Measurements from ENCODE around the gene COL28A1. TPM values are rescaled to one million over a fixed set of nuclear protein-coding genes. Genes with fewer than 3 reads are reported as not detected.

The COL28A1 gene
- total and polyA plus RNA-seq, 2 experiments from 2014 or later = 0.31 to 0.70 TPM

DNA sequence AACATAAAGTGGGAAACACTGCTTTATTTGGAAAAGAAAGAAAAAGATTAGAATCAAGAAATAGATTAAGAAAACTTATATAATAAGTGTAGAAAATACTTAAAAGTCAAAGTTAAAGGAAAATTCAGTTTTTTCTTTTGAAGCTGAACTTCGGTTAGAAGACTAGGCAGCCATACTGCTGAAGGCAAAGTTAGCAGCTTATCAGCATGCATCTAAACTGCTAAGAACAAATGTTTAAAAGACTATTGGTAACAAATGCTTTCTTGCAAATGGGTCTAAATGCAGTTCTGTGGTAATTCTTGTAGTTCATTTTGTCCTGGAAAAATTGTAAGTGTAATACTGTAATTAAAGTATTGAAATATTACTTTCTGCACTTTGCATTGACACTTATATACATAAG is 49.0 kb upstream of the COL28A1 start:
- Histone ChIP-seq H3K79me2 (replicated peaks; ENCODE audit: insufficient read depth) (peaks cover 6% of the 10 kb centered on the region; the same call in 1 of the 2 replicates), H3F3A (replicated peaks; ENCODE audit: low read depth) (no peaks in the 10 kb centered on the region), H3K36me3 (ENCODE audit: insufficient read depth) (no peaks in the 10 kb centered on the region), H3K4me2 (no peak overlapping the region), H2AFZ (no peak overlapping the region), H3K4me3 (no peak overlapping the region), H4K20me1 (replicated peaks; ENCODE audit: insufficient read depth) (no peaks in the 10 kb centered on the region), H3K27ac (ENCODE audit: low read depth) (no peak overlapping the region), H3K9me2 (ENCODE audit: insufficient read depth) (no peaks in the 10 kb centered on the region), H3K4me1 (ENCODE audit: insufficient read depth) (no peaks in the 10 kb centered on the region), H3K27me3 (ENCODE audit: insufficient read depth) (no peaks in the 10 kb centered on the region)
- DNase-seq (ENCODE audit: low spot score) (no peak), ATAC-seq (no peak)
- Mint-ChIP-seq H3K4me1 (peaks cover 9% of the 10 kb centered on the region), H3K4me3 (no peak overlapping the region), H3K36me3 (ENCODE audit: low read depth) (peaks cover 12% of the 10 kb centered on the region; the same call in 2 of the 3 replicates), H3K9me3 (no peaks in the 10 kb centered on the region), H3K27me3 (ENCODE audit: insufficient read depth, low read depth, poor library complexity) (no peaks in the 10 kb centered on the region), H3K27ac (no peak overlapping the region)
- TF ChIP-seq, protein P1, sequence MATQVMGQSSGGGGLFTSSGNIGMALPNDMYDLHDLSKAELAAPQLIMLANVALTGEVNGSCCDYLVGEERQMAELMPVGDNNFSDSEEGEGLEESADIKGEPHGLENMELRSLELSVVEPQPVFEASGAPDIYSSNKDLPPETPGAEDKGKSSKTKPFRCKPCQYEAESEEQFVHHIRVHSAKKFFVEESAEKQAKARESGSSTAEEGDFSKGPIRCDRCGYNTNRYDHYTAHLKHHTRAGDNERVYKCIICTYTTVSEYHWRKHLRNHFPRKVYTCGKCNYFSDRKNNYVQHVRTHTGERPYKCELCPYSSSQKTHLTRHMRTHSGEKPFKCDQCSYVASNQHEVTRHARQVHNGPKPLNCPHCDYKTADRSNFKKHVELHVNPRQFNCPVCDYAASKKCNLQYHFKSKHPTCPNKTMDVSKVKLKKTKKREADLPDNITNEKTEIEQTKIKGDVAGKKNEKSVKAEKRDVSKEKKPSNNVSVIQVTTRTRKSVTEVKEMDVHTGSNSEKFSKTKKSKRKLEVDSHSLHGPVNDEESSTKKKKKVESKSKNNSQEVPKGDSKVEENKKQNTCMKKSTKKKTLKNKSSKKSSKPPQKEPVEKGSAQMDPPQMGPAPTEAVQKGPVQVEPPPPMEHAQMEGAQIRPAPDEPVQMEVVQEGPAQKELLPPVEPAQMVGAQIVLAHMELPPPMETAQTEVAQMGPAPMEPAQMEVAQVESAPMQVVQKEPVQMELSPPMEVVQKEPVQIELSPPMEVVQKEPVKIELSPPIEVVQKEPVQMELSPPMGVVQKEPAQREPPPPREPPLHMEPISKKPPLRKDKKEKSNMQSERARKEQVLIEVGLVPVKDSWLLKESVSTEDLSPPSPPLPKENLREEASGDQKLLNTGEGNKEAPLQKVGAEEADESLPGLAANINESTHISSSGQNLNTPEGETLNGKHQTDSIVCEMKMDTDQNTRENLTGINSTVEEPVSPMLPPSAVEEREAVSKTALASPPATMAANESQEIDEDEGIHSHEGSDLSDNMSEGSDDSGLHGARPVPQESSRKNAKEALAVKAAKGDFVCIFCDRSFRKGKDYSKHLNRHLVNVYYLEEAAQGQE (IDR thresholded peaks at IDR 0.05; ENCODE audit: unreplicated experiment) = no peak
- TF ChIP-seq ZNF331 (CRISPR knock-in tag; IDR thresholded peaks at IDR 0.05; ENCODE audit: low read depth) (no peak), CREB1 (CRISPR knock-in tag; IDR thresholded peaks at IDR 0.05; ENCODE audit: low read depth) (no peak), POLR2AphosphoS5 (IDR thresholded peaks at IDR 0.05; ENCODE audit: low read depth) (no peak), ZNF114 (CRISPR knock-in tag; IDR thresholded peaks at IDR 0.05) (no peak), EZH2 (IDR thresholded peaks at IDR 0.05; ENCODE audit: low read depth, unreplicated experiment) (no peak), NANOG (IDR thresholded peaks at IDR 0.05; ENCODE audit: borderline replicate concordance) (no peak), JUNB (IDR thresholded peaks at IDR 0.05; ENCODE audit: unreplicated experiment) (no peak), STAT1 (IDR thresholded peaks at IDR 0.05; ENCODE audit: unreplicated experiment) (no peak), EZH2phosphoT487 (IDR thresholded peaks at IDR 0.05; ENCODE audit: unreplicated experiment) (no peak)
- TF ChIP-seq, protein P2, sequence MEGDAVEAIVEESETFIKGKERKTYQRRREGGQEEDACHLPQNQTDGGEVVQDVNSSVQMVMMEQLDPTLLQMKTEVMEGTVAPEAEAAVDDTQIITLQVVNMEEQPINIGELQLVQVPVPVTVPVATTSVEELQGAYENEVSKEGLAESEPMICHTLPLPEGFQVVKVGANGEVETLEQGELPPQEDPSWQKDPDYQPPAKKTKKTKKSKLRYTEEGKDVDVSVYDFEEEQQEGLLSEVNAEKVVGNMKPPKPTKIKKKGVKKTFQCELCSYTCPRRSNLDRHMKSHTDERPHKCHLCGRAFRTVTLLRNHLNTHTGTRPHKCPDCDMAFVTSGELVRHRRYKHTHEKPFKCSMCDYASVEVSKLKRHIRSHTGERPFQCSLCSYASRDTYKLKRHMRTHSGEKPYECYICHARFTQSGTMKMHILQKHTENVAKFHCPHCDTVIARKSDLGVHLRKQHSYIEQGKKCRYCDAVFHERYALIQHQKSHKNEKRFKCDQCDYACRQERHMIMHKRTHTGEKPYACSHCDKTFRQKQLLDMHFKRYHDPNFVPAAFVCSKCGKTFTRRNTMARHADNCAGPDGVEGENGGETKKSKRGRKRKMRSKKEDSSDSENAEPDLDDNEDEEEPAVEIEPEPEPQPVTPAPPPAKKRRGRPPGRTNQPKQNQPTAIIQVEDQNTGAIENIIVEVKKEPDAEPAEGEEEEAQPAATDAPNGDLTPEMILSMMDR (conservative IDR thresholded peaks at IDR 0.05; ENCODE audit: low read depth in 2 of 2) = no peak
- TF ChIP-seq, protein P3, sequence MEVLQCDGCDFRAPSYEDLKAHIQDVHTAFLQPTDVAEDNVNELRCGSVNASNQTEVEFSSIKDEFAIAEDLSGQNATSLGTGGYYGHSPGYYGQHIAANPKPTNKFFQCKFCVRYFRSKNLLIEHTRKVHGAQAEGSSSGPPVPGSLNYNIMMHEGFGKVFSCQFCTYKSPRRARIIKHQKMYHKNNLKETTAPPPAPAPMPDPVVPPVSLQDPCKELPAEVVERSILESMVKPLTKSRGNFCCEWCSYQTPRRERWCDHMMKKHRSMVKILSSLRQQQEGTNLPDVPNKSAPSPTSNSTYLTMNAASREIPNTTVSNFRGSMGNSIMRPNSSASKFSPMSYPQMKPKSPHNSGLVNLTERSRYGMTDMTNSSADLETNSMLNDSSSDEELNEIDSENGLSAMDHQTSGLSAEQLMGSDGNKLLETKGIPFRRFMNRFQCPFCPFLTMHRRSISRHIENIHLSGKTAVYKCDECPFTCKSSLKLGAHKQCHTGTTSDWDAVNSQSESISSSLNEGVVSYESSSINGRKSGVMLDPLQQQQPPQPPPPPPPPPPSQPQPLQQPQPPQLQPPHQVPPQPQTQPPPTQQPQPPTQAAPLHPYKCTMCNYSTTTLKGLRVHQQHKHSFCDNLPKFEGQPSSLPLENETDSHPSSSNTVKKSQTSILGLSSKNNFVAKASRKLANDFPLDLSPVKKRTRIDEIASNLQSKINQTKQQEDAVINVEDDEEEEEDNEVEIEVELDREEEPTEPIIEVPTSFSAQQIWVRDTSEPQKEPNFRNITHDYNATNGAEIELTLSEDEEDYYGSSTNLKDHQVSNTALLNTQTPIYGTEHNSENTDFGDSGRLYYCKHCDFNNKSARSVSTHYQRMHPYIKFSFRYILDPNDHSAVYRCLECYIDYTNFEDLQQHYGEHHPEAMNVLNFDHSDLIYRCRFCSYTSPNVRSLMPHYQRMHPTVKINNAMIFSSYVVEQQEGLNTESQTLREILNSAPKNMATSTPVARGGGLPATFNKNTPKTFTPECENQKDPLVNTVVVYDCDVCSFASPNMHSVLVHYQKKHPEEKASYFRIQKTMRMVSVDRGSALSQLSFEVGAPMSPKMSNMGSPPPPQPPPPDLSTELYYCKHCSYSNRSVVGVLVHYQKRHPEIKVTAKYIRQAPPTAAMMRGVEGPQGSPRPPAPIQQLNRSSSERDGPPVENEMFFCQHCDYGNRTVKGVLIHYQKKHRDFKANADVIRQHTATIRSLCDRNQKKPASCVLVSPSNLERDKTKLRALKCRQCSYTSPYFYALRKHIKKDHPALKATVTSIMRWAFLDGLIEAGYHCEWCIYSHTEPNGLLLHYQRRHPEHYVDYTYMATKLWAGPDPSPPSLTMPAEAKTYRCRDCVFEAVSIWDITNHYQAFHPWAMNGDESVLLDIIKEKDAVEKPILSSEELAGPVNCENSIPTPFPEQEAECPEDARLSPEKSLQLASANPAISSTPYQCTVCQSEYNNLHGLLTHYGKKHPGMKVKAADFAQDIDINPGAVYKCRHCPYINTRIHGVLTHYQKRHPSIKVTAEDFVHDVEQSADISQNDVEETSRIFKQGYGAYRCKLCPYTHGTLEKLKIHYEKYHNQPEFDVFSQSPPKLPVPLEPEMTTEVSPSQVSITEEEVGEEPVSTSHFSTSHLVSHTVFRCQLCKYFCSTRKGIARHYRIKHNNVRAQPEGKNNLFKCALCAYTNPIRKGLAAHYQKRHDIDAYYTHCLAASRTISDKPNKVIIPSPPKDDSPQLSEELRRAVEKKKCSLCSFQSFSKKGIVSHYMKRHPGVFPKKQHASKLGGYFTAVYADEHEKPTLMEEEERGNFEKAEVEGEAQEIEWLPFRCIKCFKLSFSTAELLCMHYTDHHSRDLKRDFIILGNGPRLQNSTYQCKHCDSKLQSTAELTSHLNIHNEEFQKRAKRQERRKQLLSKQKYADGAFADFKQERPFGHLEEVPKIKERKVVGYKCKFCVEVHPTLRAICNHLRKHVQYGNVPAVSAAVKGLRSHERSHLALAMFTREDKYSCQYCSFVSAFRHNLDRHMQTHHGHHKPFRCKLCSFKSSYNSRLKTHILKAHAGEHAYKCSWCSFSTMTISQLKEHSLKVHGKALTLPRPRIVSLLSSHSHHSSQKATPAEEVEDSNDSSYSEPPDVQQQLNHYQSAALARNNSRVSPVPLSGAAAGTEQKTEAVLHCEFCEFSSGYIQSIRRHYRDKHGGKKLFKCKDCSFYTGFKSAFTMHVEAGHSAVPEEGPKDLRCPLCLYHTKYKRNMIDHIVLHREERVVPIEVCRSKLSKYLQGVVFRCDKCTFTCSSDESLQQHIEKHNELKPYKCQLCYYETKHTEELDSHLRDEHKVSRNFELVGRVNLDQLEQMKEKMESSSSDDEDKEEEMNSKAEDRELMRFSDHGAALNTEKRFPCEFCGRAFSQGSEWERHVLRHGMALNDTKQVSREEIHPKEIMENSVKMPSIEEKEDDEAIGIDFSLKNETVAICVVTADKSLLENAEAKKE (CRISPR knock-in tag; IDR thresholded peaks at IDR 0.05) = no peak
- TF ChIP-seq, protein P4, sequence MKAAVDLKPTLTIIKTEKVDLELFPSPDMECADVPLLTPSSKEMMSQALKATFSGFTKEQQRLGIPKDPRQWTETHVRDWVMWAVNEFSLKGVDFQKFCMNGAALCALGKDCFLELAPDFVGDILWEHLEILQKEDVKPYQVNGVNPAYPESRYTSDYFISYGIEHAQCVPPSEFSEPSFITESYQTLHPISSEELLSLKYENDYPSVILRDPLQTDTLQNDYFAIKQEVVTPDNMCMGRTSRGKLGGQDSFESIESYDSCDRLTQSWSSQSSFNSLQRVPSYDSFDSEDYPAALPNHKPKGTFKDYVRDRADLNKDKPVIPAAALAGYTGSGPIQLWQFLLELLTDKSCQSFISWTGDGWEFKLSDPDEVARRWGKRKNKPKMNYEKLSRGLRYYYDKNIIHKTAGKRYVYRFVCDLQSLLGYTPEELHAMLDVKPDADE (IDR thresholded peaks at IDR 0.05) = no peak
